ENCODE measurements around the gene NELL2.

DNA sequence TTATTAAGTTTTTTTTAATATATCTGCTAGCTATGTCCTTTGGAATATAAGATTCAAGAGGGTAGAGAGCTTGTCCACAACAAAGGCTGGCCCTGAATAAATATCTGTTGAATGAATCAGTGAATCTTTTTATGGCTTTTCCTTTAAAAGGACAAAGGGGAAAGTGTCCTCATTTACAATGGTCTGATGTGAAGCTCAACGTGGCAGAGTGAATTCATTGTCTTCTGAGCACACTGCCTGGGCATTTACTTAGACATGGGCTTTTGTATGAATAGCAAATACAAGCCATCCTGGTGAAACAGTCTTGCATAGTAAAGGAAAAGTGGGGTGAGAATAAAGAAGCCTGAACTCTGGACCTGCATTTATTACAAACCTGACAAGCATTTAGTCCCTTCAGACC, 201.2 kb downstream of the NELL2 start:
- no peak for TF ChIP-seq ZFP36 (IDR thresholded peaks at IDR 0.05; ENCODE audit: low read depth, low read length, partially characterized antibody)
- TF ChIP-seq, protein P1, sequence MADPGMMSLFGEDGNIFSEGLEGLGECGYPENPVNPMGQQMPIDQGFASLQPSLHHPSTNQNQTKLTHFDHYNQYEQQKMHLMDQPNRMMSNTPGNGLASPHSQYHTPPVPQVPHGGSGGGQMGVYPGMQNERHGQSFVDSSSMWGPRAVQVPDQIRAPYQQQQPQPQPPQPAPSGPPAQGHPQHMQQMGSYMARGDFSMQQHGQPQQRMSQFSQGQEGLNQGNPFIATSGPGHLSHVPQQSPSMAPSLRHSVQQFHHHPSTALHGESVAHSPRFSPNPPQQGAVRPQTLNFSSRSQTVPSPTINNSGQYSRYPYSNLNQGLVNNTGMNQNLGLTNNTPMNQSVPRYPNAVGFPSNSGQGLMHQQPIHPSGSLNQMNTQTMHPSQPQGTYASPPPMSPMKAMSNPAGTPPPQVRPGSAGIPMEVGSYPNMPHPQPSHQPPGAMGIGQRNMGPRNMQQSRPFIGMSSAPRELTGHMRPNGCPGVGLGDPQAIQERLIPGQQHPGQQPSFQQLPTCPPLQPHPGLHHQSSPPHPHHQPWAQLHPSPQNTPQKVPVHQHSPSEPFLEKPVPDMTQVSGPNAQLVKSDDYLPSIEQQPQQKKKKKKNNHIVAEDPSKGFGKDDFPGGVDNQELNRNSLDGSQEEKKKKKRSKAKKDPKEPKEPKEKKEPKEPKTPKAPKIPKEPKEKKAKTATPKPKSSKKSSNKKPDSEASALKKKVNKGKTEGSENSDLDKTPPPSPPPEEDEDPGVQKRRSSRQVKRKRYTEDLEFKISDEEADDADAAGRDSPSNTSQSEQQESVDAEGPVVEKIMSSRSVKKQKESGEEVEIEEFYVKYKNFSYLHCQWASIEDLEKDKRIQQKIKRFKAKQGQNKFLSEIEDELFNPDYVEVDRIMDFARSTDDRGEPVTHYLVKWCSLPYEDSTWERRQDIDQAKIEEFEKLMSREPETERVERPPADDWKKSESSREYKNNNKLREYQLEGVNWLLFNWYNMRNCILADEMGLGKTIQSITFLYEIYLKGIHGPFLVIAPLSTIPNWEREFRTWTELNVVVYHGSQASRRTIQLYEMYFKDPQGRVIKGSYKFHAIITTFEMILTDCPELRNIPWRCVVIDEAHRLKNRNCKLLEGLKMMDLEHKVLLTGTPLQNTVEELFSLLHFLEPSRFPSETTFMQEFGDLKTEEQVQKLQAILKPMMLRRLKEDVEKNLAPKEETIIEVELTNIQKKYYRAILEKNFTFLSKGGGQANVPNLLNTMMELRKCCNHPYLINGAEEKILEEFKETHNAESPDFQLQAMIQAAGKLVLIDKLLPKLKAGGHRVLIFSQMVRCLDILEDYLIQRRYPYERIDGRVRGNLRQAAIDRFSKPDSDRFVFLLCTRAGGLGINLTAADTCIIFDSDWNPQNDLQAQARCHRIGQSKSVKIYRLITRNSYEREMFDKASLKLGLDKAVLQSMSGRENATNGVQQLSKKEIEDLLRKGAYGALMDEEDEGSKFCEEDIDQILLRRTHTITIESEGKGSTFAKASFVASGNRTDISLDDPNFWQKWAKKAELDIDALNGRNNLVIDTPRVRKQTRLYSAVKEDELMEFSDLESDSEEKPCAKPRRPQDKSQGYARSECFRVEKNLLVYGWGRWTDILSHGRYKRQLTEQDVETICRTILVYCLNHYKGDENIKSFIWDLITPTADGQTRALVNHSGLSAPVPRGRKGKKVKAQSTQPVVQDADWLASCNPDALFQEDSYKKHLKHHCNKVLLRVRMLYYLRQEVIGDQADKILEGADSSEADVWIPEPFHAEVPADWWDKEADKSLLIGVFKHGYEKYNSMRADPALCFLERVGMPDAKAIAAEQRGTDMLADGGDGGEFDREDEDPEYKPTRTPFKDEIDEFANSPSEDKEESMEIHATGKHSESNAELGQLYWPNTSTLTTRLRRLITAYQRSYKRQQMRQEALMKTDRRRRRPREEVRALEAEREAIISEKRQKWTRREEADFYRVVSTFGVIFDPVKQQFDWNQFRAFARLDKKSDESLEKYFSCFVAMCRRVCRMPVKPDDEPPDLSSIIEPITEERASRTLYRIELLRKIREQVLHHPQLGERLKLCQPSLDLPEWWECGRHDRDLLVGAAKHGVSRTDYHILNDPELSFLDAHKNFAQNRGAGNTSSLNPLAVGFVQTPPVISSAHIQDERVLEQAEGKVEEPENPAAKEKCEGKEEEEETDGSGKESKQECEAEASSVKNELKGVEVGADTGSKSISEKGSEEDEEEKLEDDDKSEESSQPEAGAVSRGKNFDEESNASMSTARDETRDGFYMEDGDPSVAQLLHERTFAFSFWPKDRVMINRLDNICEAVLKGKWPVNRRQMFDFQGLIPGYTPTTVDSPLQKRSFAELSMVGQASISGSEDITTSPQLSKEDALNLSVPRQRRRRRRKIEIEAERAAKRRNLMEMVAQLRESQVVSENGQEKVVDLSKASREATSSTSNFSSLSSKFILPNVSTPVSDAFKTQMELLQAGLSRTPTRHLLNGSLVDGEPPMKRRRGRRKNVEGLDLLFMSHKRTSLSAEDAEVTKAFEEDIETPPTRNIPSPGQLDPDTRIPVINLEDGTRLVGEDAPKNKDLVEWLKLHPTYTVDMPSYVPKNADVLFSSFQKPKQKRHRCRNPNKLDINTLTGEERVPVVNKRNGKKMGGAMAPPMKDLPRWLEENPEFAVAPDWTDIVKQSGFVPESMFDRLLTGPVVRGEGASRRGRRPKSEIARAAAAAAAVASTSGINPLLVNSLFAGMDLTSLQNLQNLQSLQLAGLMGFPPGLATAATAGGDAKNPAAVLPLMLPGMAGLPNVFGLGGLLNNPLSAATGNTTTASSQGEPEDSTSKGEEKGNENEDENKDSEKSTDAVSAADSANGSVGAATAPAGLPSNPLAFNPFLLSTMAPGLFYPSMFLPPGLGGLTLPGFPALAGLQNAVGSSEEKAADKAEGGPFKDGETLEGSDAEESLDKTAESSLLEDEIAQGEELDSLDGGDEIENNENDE (IDR thresholded peaks at IDR 0.05; ENCODE audit: low read depth, low read length) = no peak
- TF ChIP-seq, protein P2, sequence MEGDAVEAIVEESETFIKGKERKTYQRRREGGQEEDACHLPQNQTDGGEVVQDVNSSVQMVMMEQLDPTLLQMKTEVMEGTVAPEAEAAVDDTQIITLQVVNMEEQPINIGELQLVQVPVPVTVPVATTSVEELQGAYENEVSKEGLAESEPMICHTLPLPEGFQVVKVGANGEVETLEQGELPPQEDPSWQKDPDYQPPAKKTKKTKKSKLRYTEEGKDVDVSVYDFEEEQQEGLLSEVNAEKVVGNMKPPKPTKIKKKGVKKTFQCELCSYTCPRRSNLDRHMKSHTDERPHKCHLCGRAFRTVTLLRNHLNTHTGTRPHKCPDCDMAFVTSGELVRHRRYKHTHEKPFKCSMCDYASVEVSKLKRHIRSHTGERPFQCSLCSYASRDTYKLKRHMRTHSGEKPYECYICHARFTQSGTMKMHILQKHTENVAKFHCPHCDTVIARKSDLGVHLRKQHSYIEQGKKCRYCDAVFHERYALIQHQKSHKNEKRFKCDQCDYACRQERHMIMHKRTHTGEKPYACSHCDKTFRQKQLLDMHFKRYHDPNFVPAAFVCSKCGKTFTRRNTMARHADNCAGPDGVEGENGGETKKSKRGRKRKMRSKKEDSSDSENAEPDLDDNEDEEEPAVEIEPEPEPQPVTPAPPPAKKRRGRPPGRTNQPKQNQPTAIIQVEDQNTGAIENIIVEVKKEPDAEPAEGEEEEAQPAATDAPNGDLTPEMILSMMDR (IDR thresholded peaks at IDR 0.05 in 2 of 3, conservative IDR thresholded peaks at IDR 0.05 in 1 of 3; ENCODE audit: insufficient read depth in 2 of 3, low read depth in 1 of 3, low read length in 3 of 3) = no peak
- no peak for TF ChIP-seq ARNT (IDR thresholded peaks at IDR 0.05)
- no peak for TF ChIP-seq MCM5 (IDR thresholded peaks at IDR 0.05; ENCODE audit: low read depth)
- no peak for TF ChIP-seq TBL1XR1 (IDR thresholded peaks at IDR 0.05; ENCODE audit: low read length in 2 of 2)
- no peak for TF ChIP-seq HOXB6 (CRISPR knock-in tag; IDR thresholded peaks at IDR 0.05; ENCODE audit: borderline replicate concordance)
- no peak for TF ChIP-seq PHF8 (IDR thresholded peaks at IDR 0.05; ENCODE audit: borderline replicate concordance, low read length)
- TF ChIP-seq POLR2AphosphoS2 (IDR thresholded peaks at IDR 0.05; ENCODE audit: low read length) = no peak
- TF ChIP-seq, protein P3, sequence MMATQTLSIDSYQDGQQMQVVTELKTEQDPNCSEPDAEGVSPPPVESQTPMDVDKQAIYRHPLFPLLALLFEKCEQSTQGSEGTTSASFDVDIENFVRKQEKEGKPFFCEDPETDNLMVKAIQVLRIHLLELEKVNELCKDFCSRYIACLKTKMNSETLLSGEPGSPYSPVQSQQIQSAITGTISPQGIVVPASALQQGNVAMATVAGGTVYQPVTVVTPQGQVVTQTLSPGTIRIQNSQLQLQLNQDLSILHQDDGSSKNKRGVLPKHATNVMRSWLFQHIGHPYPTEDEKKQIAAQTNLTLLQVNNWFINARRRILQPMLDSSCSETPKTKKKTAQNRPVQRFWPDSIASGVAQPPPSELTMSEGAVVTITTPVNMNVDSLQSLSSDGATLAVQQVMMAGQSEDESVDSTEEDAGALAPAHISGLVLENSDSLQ (IDR thresholded peaks at IDR 0.05) = no peak
- TF ChIP-seq BMI1 (IDR thresholded peaks at IDR 0.05; ENCODE audit: low read length) = no peak

All from K562 (cell line).